Measurements from ENCODE around the gene CREBBP.
"Not testable (repeated sequence)": the region's sequence is repeated elsewhere in the genome, so short reads cannot be mapped to it uniquely, and the experiment has no call there.

Gene CREBBP

GRCh38 chr16:3907586-3907985 lies 27.1 kb upstream of the CREBBP start:
- Mint-ChIP-seq H3K9me3 (no peaks in the 10 kb centered on the region), H3K4me1 (peaks cover 6% of the 10 kb centered on the region), H3K36me3 (ENCODE audit: low read depth) (no peaks in the 10 kb centered on the region), H3K27me3 (ENCODE audit: low read depth) (peaks cover 7% of the 10 kb centered on the region), H3K4me3 (no peak overlapping the region), H3K27ac (no peak overlapping the region)
- no peak for TF ChIP-seq CTCF (IDR thresholded peaks at IDR 0.05; ENCODE audit: unreplicated experiment in 3 of 3)

- H3K27me3 Mint-ChIP-seq (ENCODE audit: low read depth), result no peaks in the 10 kb centered on the region
- H3K36me3 Mint-ChIP-seq (ENCODE audit: low read depth), result no peaks in the 10 kb centered on the region
- no peak overlapping the region for H3K27ac Mint-ChIP-seq
- H3K4me3 Mint-ChIP-seq, result no peak overlapping the region
- no peaks in the 10 kb centered on the region for H3K9me3 Mint-ChIP-seq
- H3K4me1 Mint-ChIP-seq, result peaks cover 6% of the 10 kb centered on the region
- TF ChIP-seq CTCF (IDR thresholded peaks at IDR 0.05; ENCODE audit: unreplicated experiment in 3 of 3), result no peak
Observed at GRCh38 chr16:3906363-3906762, 25.9 kb upstream of the CREBBP start.

GRCh38 chr16:3904875-3905274 lies 24.4 kb upstream of the CREBBP start:
- H3K4me1 Mint-ChIP-seq, result peaks cover 6% of the 10 kb centered on the region
- no peaks in the 10 kb centered on the region for H3K27me3 Mint-ChIP-seq (ENCODE audit: low read depth)
- no peaks in the 10 kb centered on the region for H3K36me3 Mint-ChIP-seq (ENCODE audit: low read depth)
- no peak for TF ChIP-seq CTCF (IDR thresholded peaks at IDR 0.05; ENCODE audit: unreplicated experiment in 3 of 3)
- no peaks in the 10 kb centered on the region for H3K9me3 Mint-ChIP-seq
- no peak overlapping the region for H3K4me3 Mint-ChIP-seq
- no peak overlapping the region for H3K27ac Mint-ChIP-seq

DNA sequence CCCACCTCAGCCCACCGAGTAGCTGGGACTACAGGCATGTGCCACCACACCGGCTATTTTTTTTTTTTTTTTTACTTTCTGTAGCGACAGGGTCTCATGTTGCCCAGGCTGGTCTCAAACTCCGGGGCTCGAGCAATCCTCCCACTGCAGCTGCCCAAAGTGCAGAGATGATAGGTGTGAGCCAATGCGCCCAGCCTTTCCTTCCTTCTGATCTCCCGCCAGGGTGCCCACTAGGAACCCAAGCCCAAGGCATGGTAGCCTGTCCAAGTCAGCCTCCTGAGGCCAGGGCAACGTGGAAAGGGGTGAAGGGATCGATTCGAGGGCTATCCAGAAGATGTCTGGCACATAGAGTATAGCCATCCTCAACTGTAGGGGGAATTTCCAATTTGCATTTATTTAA lies 9.6 kb upstream of the CREBBP start:
- peaks cover 3% of the 10 kb centered on the region for H3K36me3 Mint-ChIP-seq (ENCODE audit: low read depth)
- peaks cover 8% of the 10 kb centered on the region for H3K27me3 Mint-ChIP-seq (ENCODE audit: low read depth)
- peaks cover 9% of the 10 kb centered on the region for H3K9me3 Mint-ChIP-seq
- no peak for TF ChIP-seq CTCF (IDR thresholded peaks at IDR 0.05; ENCODE audit: unreplicated experiment in 3 of 3)
- H3K4me1 Mint-ChIP-seq, result no peaks in the 10 kb centered on the region
- no peak overlapping the region for H3K27ac Mint-ChIP-seq
- H3K4me3 Mint-ChIP-seq, result no peak overlapping the region

GRCh38 chr16:3889059-3889458 lies 8.5 kb upstream of the CREBBP start:
- Mint-ChIP-seq H3K27me3 (ENCODE audit: low read depth) (peaks cover 8% of the 10 kb centered on the region), H3K36me3 (ENCODE audit: low read depth) (no peaks in the 10 kb centered on the region), H3K9me3 (peaks cover 9% of the 10 kb centered on the region), H3K27ac (no peak overlapping the region), H3K4me1 (no peaks in the 10 kb centered on the region), H3K4me3 (no peak overlapping the region)
- no peak for TF ChIP-seq CTCF (IDR thresholded peaks at IDR 0.05; ENCODE audit: unreplicated experiment in 3 of 3)

DNA sequence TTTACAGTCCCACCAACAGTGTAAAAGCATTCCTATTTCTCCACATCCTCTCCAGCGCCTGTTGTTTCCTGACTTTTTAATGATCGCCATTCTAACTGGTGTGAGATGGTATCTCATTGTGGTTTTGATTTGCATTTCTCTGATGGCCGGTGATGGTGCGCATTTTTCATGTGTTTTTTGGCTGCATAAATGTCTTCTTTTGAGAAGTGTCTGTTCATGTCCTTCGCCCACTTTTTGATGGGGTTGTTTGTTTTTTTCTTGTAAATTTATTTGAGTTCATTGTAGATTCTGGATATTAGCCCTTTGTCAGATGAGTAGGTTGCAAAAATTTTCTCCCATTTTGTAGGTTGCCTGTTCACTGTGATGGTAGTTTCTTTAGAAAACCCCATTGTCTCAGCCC lies 5.5 kb upstream of the CREBBP start:
- not testable (repeated sequence) for H3K4me3 Mint-ChIP-seq; H3K36me3 Mint-ChIP-seq (ENCODE audit: low read depth); H3K9me3 Mint-ChIP-seq; H3K4me1 Mint-ChIP-seq; H3K27ac Mint-ChIP-seq
- peaks cover 11% of the 10 kb centered on the region for H3K27me3 Mint-ChIP-seq (ENCODE audit: low read depth)
